Mesendoderm (in vitro differentiated cells): Measurements from ENCODE around the gene TBC1D25.
"Not testable (repeated sequence)": the region's sequence is repeated elsewhere in the genome, so short reads cannot be mapped to it uniquely, and the experiment has no call there.

ENCODE experiments used
- DNase-seq: peaks from one replicate; pipeline ENCODE4 v3.0.0; 2013
- H2AK5ac ChIP-seq: 2 replicates; pipeline ENCODE4 v1.6.1; 2013; ENCODE audit warnings: low read length, inconsistent platforms
- H2BK120ac ChIP-seq: 2 replicates; pipeline ENCODE4 v1.6.1; 2013; ENCODE audit warnings: low read depth, mild to moderate bottlenecking, low read length, moderate library complexity, mixed read lengths
- H2BK15ac ChIP-seq: replicated peaks from 2 replicates; pipeline ENCODE4 v1.6.1; 2013; ENCODE audit warnings: low read depth, mild to moderate bottlenecking, moderate library complexity
- H2BK5ac ChIP-seq: 2 replicates; pipeline ENCODE4 v1.6.1; 2013; ENCODE audit warnings: low read length, inconsistent platforms
- H3K18ac ChIP-seq: 2 replicates; pipeline ENCODE4 v1.6.1; 2013; ENCODE audit warnings: mild to moderate bottlenecking, low read length, mixed read lengths
- H3K23ac ChIP-seq: one replicate; pipeline ENCODE4 v1.6.1; 2013; ENCODE audit warnings: low read length
- H3K27ac ChIP-seq: 2 replicates; pipeline ENCODE4 v1.5.1; 2013; ENCODE audit warnings: low read depth, mild to moderate bottlenecking, inconsistent platforms, low read length, moderate library complexity
- H3K27me3 ChIP-seq: 2 replicates; pipeline ENCODE4 v1.6.1; 2013; ENCODE audit warnings: low read length, control low read depth, mild to moderate bottlenecking, inconsistent platforms; ENCODE audit not compliant: insufficient read depth, poor library complexity
- H3K36me3 ChIP-seq: 2 replicates; pipeline ENCODE4 v1.6.1; 2013; ENCODE audit warnings: low read length, inconsistent platforms; ENCODE audit not compliant: control insufficient read depth, insufficient read depth
- H3K4ac ChIP-seq: one replicate; pipeline ENCODE4 v1.6.1; 2013; ENCODE audit warnings: low read depth, mild to moderate bottlenecking, low read length, moderate library complexity
- H3K4me1 ChIP-seq: 2 replicates; pipeline ENCODE4 v1.6.1; 2013; ENCODE audit warnings: low read depth, low read length, inconsistent platforms; ENCODE audit not compliant: control insufficient read depth
- H3K4me2 ChIP-seq: 2 replicates; pipeline ENCODE4 v1.6.1; 2013; ENCODE audit warnings: low read length
- H3K4me3 ChIP-seq: 2 replicates; pipeline ENCODE4 v1.5.1; 2013; ENCODE audit warnings: mild to moderate bottlenecking, low read length
- H3K56ac ChIP-seq: one replicate; pipeline ENCODE4 v1.6.1; 2013; ENCODE audit warnings: low read length
- H3K79me1 ChIP-seq: 2 replicates; pipeline ENCODE4 v1.6.1; 2013; ENCODE audit warnings: low read length, inconsistent platforms
- H3K79me2 ChIP-seq: 2 replicates; pipeline ENCODE4 v1.6.1; 2013; ENCODE audit warnings: mild to moderate bottlenecking, low read length; ENCODE audit not compliant: control insufficient read depth, insufficient read depth
- H3K9ac ChIP-seq: 2 replicates; pipeline ENCODE4 v1.6.1; 2013; ENCODE audit warnings: low read length, inconsistent platforms
- H4K5ac ChIP-seq: one replicate; pipeline ENCODE4 v1.6.1; 2013; ENCODE audit warnings: low read length
- H4K8ac ChIP-seq: one replicate; pipeline ENCODE4 v1.6.1; 2013; ENCODE audit warnings: low read depth, mild to moderate bottlenecking, control low read depth, low read length, moderate library complexity
- WGBS: extraction: QIAGEN DNeasy Blood & Tissue Kit; methylation state at CpG from one replicate; pipeline ENCODE4 v1.1.7; 2013; ENCODE audit warnings: low lambda C conversion rate, missing lambda C conversion rate; ENCODE audit not compliant: insufficient coverage; ENCODE audit errors: extremely low coverage; 5-methylcytosine and 5-hydroxymethylcytosine counted together

The TBC1D25 gene

DNA sequence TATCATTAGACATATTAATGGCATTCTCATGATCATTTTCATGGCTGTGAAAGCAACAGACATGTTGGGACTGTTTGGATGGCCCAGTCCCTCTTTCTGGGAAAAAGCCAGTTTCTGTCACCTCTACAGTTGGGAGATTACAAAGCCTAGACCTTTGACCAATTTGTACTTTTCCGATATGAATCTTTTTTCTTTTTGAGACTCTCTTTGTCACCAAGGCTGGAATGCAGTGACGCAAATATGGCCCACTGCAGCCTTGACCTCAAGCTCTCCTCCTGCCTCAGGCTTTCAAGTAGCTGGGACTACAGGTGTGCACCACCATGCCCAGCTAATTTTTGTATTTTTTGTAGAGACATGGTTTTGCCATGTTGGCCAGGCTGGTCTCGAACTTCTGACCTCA, 9.4 kb downstream of the TBC1D25 start:
- H3K4me1 ChIP-seq = no peaks in the 10 kb centered on the region
- no peak overlapping the region for H3K4me3 ChIP-seq
- H3K36me3 ChIP-seq = no peaks in the 10 kb centered on the region
- H2BK5ac ChIP-seq = no peak overlapping the region
- H3K79me1 ChIP-seq = no peaks in the 10 kb centered on the region
- H3K27ac ChIP-seq = no peak overlapping the region
- WGBS = no CpG with 5 or more reads among the region's 3 CpGs
- no peak overlapping the region for H4K8ac ChIP-seq
- no peak for DNase-seq
- no peak overlapping the region for H3K18ac ChIP-seq
- no peaks in the 10 kb centered on the region for H3K27me3 ChIP-seq
- H3K4ac ChIP-seq = no peak overlapping the region
- H3K56ac ChIP-seq = no peak overlapping the region
- no peak overlapping the region for H3K23ac ChIP-seq
- H3K9ac ChIP-seq = no peak overlapping the region
- H2BK120ac ChIP-seq = no peak overlapping the region
- H4K5ac ChIP-seq = no peak overlapping the region
- H2BK15ac ChIP-seq = no peak overlapping the region
- no peaks in the 10 kb centered on the region for H3K79me2 ChIP-seq
- H3K4me2 ChIP-seq = no peak overlapping the region
- no peak overlapping the region for H2AK5ac ChIP-seq

DNA sequence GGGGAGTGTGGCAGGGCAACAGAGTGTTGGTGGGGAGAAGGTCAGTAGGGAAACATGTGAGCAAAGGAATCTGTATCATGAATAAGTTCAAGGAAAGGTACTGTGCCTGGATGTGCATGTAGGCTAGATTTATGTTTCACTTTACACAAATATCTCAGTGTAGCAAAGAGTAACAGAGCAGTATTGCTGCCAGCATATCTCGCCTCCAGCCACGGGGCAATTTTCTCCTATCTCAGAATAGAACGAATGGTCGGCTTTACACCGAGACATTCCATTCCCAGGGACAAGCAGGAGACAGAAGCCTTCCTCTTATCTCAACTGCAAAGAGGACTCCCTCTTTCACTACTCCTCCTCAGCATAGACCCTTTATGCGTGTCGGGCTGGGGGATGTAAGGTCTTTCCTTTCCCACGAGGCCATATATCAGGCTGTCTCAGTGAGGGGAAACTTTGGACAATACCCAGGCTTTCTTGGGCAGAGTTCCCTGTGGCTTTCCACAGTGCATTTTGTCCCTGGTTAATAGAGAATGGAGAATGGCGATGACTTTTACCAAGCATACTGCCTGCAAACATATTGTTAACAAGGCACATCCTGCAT, 16.3 kb downstream of the TBC1D25 start:
- H3K18ac ChIP-seq, H3K4me3 ChIP-seq, H3K56ac ChIP-seq, H4K5ac ChIP-seq, H2BK120ac ChIP-seq, H2AK5ac ChIP-seq, H2BK15ac ChIP-seq, H3K23ac ChIP-seq, H3K79me2 ChIP-seq, H3K4me2 ChIP-seq, H3K4ac ChIP-seq, H4K8ac ChIP-seq, H3K9ac ChIP-seq, H3K36me3 ChIP-seq, H2BK5ac ChIP-seq, H3K27ac ChIP-seq, H3K79me1 ChIP-seq, H3K27me3 ChIP-seq, H3K4me1 ChIP-seq, DNase-seq: not testable (repeated sequence)
- WGBS = no CpG with 5 or more reads among the region's 9 CpGs

- Histone ChIP-seq H3K27me3 (no peaks in the 10 kb centered on the region), H3K4me2 (no peak overlapping the region), H2BK15ac (no peak overlapping the region), H3K4ac (no peak overlapping the region), H2AK5ac (no peak overlapping the region), H4K8ac (no peak overlapping the region), H3K4me3 (no peak overlapping the region), H3K79me1 (no peaks in the 10 kb centered on the region), H3K27ac (no peak overlapping the region), H2BK5ac (no peak overlapping the region), H3K56ac (no peak overlapping the region), H3K9ac (no peak overlapping the region), H3K23ac (no peak overlapping the region), H2BK120ac (no peak overlapping the region), H3K79me2 (no peaks in the 10 kb centered on the region), H3K18ac (no peak overlapping the region), H4K5ac (no peak overlapping the region), H3K36me3 (no peaks in the 10 kb centered on the region), H3K4me1 (no peaks in the 10 kb centered on the region)
- WGBS = no CpG with 5 or more reads among the region's 4 CpGs
- DNase-seq = no peak
These were observed 18.8 kb downstream of the TBC1D25 start for GRCh38 chrX:48558271-48558670.

- no peaks in the 10 kb centered on the region for H3K27me3 ChIP-seq
- DNase-seq = no peak
- no peak overlapping the region for H3K4ac ChIP-seq
- H4K5ac ChIP-seq = no peak overlapping the region
- H3K18ac ChIP-seq = no peak overlapping the region
- no peak overlapping the region for H3K27ac ChIP-seq
- no peak overlapping the region for H2BK15ac ChIP-seq
- H3K4me1 ChIP-seq = no peaks in the 10 kb centered on the region
- H3K4me2 ChIP-seq = no peak overlapping the region
- H2BK5ac ChIP-seq = no peak overlapping the region
- no peak overlapping the region for H3K9ac ChIP-seq
- no peak overlapping the region for H3K4me3 ChIP-seq
- no peaks in the 10 kb centered on the region for H3K36me3 ChIP-seq
- no peak overlapping the region for H2AK5ac ChIP-seq
- no CpG with 5 or more reads among the region's 24 CpGs for WGBS
- no peak overlapping the region for H2BK120ac ChIP-seq
- no peak overlapping the region for H4K8ac ChIP-seq
- no peak overlapping the region for H3K56ac ChIP-seq
- H3K79me1 ChIP-seq = no peaks in the 10 kb centered on the region
- no peak overlapping the region for H3K23ac ChIP-seq
- H3K79me2 ChIP-seq = no peaks in the 10 kb centered on the region
These were observed 20.1 kb downstream of the TBC1D25 start for GRCh38 chrX:48559636-48560035.

GRCh38 chrX:48560056-48560455, 20.5 kb downstream of the TBC1D25 start:
- Histone ChIP-seq H3K36me3 (no peaks in the 10 kb centered on the region), H2AK5ac (no peak overlapping the region), H3K18ac (no peak overlapping the region), H3K56ac (no peak overlapping the region), H3K23ac (no peak overlapping the region), H3K4me2 (no peak overlapping the region), H4K8ac (no peak overlapping the region), H3K27ac (no peak overlapping the region), H3K4me1 (no peaks in the 10 kb centered on the region), H3K79me1 (no peaks in the 10 kb centered on the region), H3K9ac (no peak overlapping the region), H3K4ac (no peak overlapping the region), H2BK120ac (no peak overlapping the region), H2BK5ac (no peak overlapping the region), H3K4me3 (no peak overlapping the region), H4K5ac (no peak overlapping the region), H3K27me3 (no peaks in the 10 kb centered on the region), H3K79me2 (no peaks in the 10 kb centered on the region), H2BK15ac (no peak overlapping the region)
- WGBS = no CpG with 5 or more reads among the region's 14 CpGs
- DNase-seq = no peak

GRCh38 chrX:48560681-48561080, 21.2 kb downstream of the TBC1D25 start:
- Histone ChIP-seq H2BK15ac (no peak overlapping the region), H3K18ac (no peak overlapping the region), H2BK120ac (no peak overlapping the region), H3K23ac (no peak overlapping the region), H3K36me3 (no peaks in the 10 kb centered on the region), H2BK5ac (no peak overlapping the region), H3K79me1 (no peaks in the 10 kb centered on the region), H2AK5ac (no peak overlapping the region), H3K4me1 (no peaks in the 10 kb centered on the region), H3K9ac (no peak overlapping the region), H4K5ac (no peak overlapping the region), H3K27me3 (no peaks in the 10 kb centered on the region), H4K8ac (no peak overlapping the region), H3K27ac (no peak overlapping the region), H3K4me2 (no peak overlapping the region), H3K4ac (no peak overlapping the region), H3K79me2 (no peaks in the 10 kb centered on the region), H3K56ac (no peak overlapping the region), H3K4me3 (no peak overlapping the region)
- no CpG with 5 or more reads among the region's 12 CpGs for WGBS
- DNase-seq = no peak
